OCI-LY3 (cell line): ENCODE results near the gene UNC5B.

ENCODE experiments used
- EZH2phosphoT487 ChIP-seq: fragments of 200-600 bp; shearing (Covaris generic); IDR thresholded peaks from 2 replicates; pipeline ENCODE4 v1.6.1; 2018; ENCODE audit warnings: antibody characterized with exemption, mixed run types, low read depth
- TF ChIP-seq, protein P1 (sequence below): fragments of 200-600, 300-600 bp; sonication (generic); IDR thresholded peaks from 2 replicates; pipeline ENCODE4 v1.5.1; 2014; ENCODE audit warnings: antibody characterized with exemption, low read length, low read depth

DNA sequence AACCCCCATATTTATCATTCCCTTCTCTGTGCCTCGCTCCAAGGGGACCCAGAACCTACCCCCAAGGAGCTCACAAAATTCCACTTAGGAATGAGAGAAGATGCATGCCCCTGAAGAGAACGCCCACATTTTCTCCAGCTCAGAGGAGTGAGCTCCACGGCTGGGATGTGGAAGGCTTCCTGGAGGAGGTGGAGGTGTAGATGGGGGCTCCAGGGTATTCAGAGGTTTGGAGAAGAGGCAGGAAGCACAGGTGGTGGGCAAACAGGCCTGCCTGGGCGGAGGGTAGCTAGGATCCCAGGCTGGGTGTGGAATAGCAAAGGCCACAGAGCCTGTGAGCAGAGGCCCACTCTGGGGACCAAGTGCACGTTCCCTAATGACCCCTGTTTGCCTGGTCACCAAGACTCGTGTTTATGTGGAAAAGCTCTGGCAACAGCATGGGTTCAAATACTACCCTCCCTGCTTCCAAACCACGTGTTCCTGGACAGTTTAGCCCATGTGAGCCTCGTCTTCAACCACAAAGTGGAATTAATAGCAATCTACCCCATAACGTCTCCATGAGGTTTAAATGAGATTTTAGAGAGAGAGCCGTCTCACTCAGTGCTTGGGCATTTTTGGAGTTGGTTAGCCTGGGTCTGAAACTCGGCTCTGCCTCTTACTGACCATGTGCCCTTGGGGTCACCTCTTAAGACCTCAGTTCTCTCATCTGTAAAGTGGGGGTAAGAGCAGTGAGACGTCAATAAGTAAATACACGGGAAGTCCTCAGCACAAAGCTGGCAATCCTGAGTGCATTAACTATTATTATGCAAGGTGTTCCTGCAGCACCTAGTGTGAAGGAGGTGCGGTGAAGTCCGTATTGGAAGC lies 24.7 kb downstream of the UNC5B start:
- TF ChIP-seq, protein P1, sequence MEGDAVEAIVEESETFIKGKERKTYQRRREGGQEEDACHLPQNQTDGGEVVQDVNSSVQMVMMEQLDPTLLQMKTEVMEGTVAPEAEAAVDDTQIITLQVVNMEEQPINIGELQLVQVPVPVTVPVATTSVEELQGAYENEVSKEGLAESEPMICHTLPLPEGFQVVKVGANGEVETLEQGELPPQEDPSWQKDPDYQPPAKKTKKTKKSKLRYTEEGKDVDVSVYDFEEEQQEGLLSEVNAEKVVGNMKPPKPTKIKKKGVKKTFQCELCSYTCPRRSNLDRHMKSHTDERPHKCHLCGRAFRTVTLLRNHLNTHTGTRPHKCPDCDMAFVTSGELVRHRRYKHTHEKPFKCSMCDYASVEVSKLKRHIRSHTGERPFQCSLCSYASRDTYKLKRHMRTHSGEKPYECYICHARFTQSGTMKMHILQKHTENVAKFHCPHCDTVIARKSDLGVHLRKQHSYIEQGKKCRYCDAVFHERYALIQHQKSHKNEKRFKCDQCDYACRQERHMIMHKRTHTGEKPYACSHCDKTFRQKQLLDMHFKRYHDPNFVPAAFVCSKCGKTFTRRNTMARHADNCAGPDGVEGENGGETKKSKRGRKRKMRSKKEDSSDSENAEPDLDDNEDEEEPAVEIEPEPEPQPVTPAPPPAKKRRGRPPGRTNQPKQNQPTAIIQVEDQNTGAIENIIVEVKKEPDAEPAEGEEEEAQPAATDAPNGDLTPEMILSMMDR: no peak
- TF ChIP-seq EZH2phosphoT487: no peak
